HUES6 (cell line): ENCODE data around the gene SF1.

Experiments
- H3K27ac ChIP-seq: 2 replicates; pipeline ENCODE4 v1.7.0; 2013; ENCODE audit warnings: low read depth, mild to moderate bottlenecking, low read length, inconsistent platforms
- H3K27me3 ChIP-seq: 2 replicates; pipeline ENCODE4 v1.6.1; 2013; ENCODE audit warnings: low read length; ENCODE audit not compliant: control insufficient read depth, insufficient read depth
- H3K36me3 ChIP-seq: 2 replicates; pipeline ENCODE4 v1.6.1; 2013; ENCODE audit warnings: low read length; ENCODE audit not compliant: control insufficient read depth, insufficient read depth
- H3K4me1 ChIP-seq: 2 replicates; pipeline ENCODE4 v1.6.1; 2013; ENCODE audit warnings: low read length; ENCODE audit not compliant: control insufficient read depth, insufficient read depth
- H3K4me3 ChIP-seq: 2 replicates; pipeline ENCODE4 v1.5.1; 2013; ENCODE audit warnings: low read depth, low read length
- H3K9ac ChIP-seq: one replicate; pipeline ENCODE4 v1.6.1; 2013; ENCODE audit warnings: mild to moderate bottlenecking, low read length
- H3K9me3 ChIP-seq: 2 replicates; pipeline ENCODE4 v1.6.1; 2013; ENCODE audit warnings: low read depth, low read length; ENCODE audit not compliant: control insufficient read depth, insufficient read depth

SF1 gene

GRCh38 chr11:64776425-64776824 lies 1.9 kb downstream of the SF1 start:
- H3K9me3 ChIP-seq = no peaks in the 10 kb centered on the region
- H3K9ac ChIP-seq = no peak overlapping the region
- peaks cover 61% of the 10 kb centered on the region for H3K36me3 ChIP-seq
- H3K27ac ChIP-seq = no peak overlapping the region
- peak overlapping the region; percentile 89 for H3K4me3 ChIP-seq
- no peaks in the 10 kb centered on the region for H3K27me3 ChIP-seq
- H3K4me1 ChIP-seq = peaks cover 5% of the 10 kb centered on the region

GRCh38 chr11:64774144-64774543 lies 4.2 kb downstream of the SF1 start:
- Histone ChIP-seq H3K27ac (no peak overlapping the region), H3K4me1 (peaks cover 5% of the 10 kb centered on the region), H3K9ac (no peak overlapping the region)

DNA sequence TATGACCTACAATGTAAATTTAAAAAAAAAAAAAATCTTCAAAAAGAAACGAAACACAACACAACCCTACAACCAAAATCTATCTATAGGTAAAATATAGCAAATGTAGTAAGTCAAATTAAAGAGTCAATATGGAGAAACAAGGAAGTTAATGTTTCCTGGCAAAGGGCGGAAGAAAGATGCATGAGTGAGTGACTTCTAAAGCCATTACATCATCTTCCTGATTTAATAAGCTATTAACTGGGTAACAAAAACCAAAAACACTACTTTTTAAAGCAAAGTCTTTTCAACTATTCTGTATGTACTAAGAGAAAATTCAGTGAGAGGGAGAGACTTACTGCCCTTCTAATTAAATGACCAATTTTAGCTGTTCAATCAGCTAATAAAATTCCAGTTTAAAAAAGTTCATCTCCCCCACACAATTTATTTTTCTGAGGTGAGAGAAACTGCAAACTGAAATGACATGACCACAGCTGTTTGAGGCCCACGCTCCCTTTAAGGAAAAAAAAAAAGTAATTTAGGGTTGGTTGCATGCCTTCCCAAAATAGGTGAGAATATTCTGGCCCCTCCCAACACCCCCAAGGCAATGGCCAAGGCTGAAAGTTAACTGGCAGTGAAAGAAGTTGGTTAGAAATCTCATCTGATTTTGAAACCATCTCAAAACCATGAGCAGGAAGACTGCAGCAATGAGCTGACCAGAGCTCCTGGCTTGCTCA lies 5.9 kb downstream of the SF1 start:
- H3K9ac ChIP-seq = no peak overlapping the region
- H3K4me3 ChIP-seq = no peak overlapping the region
- H3K27ac ChIP-seq = no peak overlapping the region
- H3K9me3 ChIP-seq = no peaks in the 10 kb centered on the region
- no peaks in the 10 kb centered on the region for H3K27me3 ChIP-seq
- peaks cover 7% of the 10 kb centered on the region for H3K4me1 ChIP-seq
- peaks cover 100% of the 10 kb centered on the region for H3K36me3 ChIP-seq

More at GRCh38 chr11:64774144-64774543, 4.2 kb downstream of the SF1 start:
- Histone ChIP-seq H3K36me3 (peaks cover 84% of the 10 kb centered on the region), H3K27me3 (no peaks in the 10 kb centered on the region), H3K4me3 (no peak overlapping the region), H3K9me3 (no peaks in the 10 kb centered on the region)

DNA sequence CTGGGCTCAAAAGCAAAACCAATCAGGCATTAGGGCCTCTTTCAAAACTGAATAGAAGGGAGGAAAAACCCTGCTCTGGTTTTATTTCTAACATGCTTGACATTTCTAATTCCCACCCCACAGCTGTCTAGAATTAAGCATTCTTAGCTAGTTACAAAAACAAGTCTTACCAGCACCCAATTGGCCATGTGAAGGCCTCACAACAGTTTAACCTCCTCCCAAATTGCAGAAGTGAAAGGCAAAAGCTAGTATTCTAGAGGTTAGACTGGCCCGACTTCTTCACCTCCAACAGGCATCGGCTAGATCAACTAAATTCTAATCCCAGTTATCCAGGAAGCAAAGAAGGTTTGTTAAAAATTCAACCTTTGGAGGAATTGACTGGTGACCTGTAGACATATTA lies 6.5 kb downstream of the SF1 start:
- Histone ChIP-seq H3K4me1 (peaks cover 8% of the 10 kb centered on the region), H3K27ac (no peak overlapping the region), H3K27me3 (no peaks in the 10 kb centered on the region), H3K36me3 (peaks cover 100% of the 10 kb centered on the region), H3K4me3 (no peak overlapping the region), H3K9me3 (no peaks in the 10 kb centered on the region), H3K9ac (no peak overlapping the region)

DNA sequence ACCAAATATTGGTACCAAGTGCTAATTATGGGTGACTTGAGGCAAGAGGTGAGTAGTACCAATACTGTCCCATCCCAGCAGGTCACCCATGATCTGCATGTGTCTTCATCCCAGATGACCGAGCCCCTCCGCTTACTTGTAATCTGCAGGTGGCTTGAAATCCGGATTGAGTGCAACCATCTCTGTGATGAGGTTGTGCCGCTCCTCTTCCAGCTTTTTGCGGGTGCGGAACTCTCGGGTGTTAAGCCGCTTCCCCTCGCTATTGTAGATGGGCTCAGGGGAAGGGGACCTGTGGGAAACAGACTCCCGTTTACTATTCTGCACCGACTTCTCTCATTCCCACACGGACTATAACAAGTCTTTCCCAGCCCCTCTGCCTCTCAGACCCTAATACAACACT lies 8.2 kb downstream of the SF1 start:
- no peak overlapping the region for H3K9ac ChIP-seq
- no peaks in the 10 kb centered on the region for H3K27me3 ChIP-seq
- H3K36me3 ChIP-seq = peaks cover 95% of the 10 kb centered on the region
- H3K9me3 ChIP-seq = no peaks in the 10 kb centered on the region
- H3K4me3 ChIP-seq = no peak overlapping the region
- peaks cover 14% of the 10 kb centered on the region for H3K4me1 ChIP-seq
- no peak overlapping the region for H3K27ac ChIP-seq

GRCh38 chr11:64769283-64769682 lies 9.1 kb downstream of the SF1 start:
- peaks cover 22% of the 10 kb centered on the region for H3K4me1 ChIP-seq
- no peak overlapping the region for H3K27ac ChIP-seq
- no peak overlapping the region for H3K4me3 ChIP-seq
- H3K9me3 ChIP-seq = no peaks in the 10 kb centered on the region
- no peaks in the 10 kb centered on the region for H3K27me3 ChIP-seq
- H3K9ac ChIP-seq = no peak overlapping the region
- peaks cover 95% of the 10 kb centered on the region for H3K36me3 ChIP-seq

DNA sequence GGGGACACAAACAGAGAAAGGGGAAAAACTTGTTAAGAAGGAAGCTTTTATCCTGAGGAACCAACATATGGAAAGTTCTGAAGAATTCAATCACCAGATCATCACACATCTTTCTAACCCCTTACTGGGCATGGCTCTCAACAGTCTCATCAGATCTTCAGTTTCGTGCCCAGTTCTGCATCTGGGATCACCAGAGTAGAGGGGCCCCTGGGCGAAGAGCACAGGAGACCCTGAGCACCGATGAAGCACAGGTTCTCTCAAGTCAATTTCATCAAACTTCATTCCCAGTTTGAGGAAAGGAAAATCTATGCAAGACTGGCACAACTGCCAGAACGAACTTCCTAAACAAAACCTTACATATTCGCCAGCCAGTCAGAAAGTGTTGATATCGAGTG lies 10.0 kb downstream of the SF1 start:
- Histone ChIP-seq H3K4me1 (peaks cover 32% of the 10 kb centered on the region), H3K27ac (no peak overlapping the region), H3K9ac (no peak overlapping the region), H3K27me3 (no peaks in the 10 kb centered on the region), H3K9me3 (no peaks in the 10 kb centered on the region), H3K4me3 (no peak overlapping the region), H3K36me3 (peaks cover 95% of the 10 kb centered on the region)

- H3K36me3 ChIP-seq = peaks cover 92% of the 10 kb centered on the region
- H3K27ac ChIP-seq = no peak overlapping the region
- no peaks in the 10 kb centered on the region for H3K9me3 ChIP-seq
- H3K4me3 ChIP-seq = no peak overlapping the region
- H3K27me3 ChIP-seq = no peaks in the 10 kb centered on the region
- no peak overlapping the region for H3K9ac ChIP-seq
- H3K4me1 ChIP-seq = peaks cover 39% of the 10 kb centered on the region
Observed at GRCh38 chr11:64767344-64768299, 10.7 kb downstream of the SF1 start.

- H3K4me1 ChIP-seq = peaks cover 46% of the 10 kb centered on the region
Observed at GRCh38 chr11:64766881-64767280, 11.5 kb downstream of the SF1 start.

DNA sequence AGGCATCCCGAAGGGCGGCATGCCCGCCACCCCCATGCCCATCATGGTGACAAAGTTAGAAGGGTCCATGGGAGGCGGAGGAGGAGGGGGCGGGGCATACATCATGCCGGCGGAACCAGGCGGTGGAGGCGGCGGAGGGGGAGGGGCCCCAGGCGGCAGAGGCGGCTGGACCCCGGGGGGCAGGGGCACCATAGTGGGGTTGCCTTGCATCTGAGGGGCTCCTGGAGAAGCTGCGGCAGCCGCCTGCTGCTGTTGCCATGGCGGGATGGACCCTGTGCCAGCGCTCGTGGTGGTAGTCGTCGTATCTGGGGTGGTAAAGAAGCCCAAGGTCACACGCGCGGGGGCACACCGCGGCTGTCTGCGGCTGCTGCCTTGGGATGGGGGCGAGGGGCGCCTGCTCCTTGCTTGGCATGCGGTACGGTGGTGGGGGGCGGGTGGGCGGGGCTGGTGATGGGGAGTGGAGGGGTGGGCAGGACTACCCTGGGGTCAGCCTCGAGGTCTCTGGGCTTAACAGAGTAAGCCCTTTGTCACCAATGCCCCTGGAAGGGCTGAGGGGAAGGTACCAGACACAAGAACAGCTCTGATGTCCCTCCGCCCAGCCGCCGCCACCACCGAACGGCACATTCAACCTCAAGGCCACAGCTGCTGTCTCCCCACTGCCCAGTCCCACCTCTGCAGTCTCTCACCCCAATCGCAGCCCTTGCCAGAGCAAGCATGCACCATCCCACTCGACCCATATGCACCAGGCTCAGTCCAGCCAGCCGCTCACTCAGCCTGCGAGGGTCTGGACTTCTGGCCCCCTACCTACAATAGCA lies 12.3 kb downstream of the SF1 start:
- Histone ChIP-seq H3K27me3 (no peaks in the 10 kb centered on the region), H3K4me1 (peaks cover 52% of the 10 kb centered on the region), H3K36me3 (peaks cover 76% of the 10 kb centered on the region), H3K4me3 (no peak overlapping the region), H3K9me3 (no peaks in the 10 kb centered on the region), H3K9ac (no peak overlapping the region), H3K27ac (no peak overlapping the region)

More at GRCh38 chr11:64766881-64767280, 11.5 kb downstream of the SF1 start:
- Histone ChIP-seq H3K9ac (no peak overlapping the region), H3K27me3 (no peaks in the 10 kb centered on the region), H3K4me3 (no peak overlapping the region), H3K27ac (no peak overlapping the region), H3K36me3 (peaks cover 84% of the 10 kb centered on the region), H3K9me3 (no peaks in the 10 kb centered on the region)
